ENCODE results near the gene IDUA. TPM values are rescaled to one million over a fixed set of nuclear protein-coding genes. Genes with fewer than 3 reads are reported as not detected.

Gene IDUA
- total and polyA plus RNA-seq, 8 donors, result 8.8 to 278 (median 21.7) TPM

- no peak overlapping the region for H3K27ac ChIP-seq
- no peak for DNase-seq
- peaks cover 7 to 32% (median 29%) of the 10 kb centered on the region in 4 donors for H3K36me3 ChIP-seq
- peaks cover 6 to 44% (median 28%) of the 10 kb centered on the region in 4 donors for H3K4me1 ChIP-seq
- intact Hi-C loops (cut with DNase I; ENCODE audit: low total_unique reads), result no loop called here
- H3K27me3 ChIP-seq, result peaks cover 0 to 48% (median 8%) of the 10 kb centered on the region in 3 donors
- no peak overlapping the region for H3K4me3 ChIP-seq
- no peaks in the 10 kb centered on the region for H3K9me3 ChIP-seq
- TF ChIP-seq CTCF (IDR thresholded peaks at IDR 0.05) (no peak), POLR2AphosphoS5 (IDR thresholded peaks at IDR 0.05) (no peak), POLR2A (IDR thresholded peaks at IDR 0.05) (no peak), EP300 (IDR thresholded peaks at IDR 0.05) (no peak)
- 49 to 61% (median 54%) methylated on average over 4 to 9 of the region's 9 CpGs; no CpG with 5 or more reads in 1 of the 5 donors for WGBS, 5 donors
These were observed 41.0 kb downstream of the IDUA start for GRCh38 chr4:1027915-1028238.

- H3K4me1 ChIP-seq, result peaks cover 9 to 52% (median 35%) of the 10 kb centered on the region in 4 donors
- H3K36me3 ChIP-seq, result peaks cover 7 to 24% (median 23%) of the 10 kb centered on the region in 4 donors
- intact Hi-C loops (cut with DNase I; ENCODE audit: low total_unique reads), result no loop called here
- DNase-seq, result no peak
- no peak for TF ChIP-seq POLR2A (IDR thresholded peaks at IDR 0.05)
- H3K27ac ChIP-seq, result no peak overlapping the region
- no peak overlapping the region for H3K4me3 ChIP-seq
- WGBS, 5 donors, result 65 to 81% (median 76%) methylated on average over 32 to 36 of the region's 36 CpGs
- peaks cover 0 to 53% (median 8%) of the 10 kb centered on the region in 3 donors for H3K27me3 ChIP-seq
- no peaks in the 10 kb centered on the region for H3K9me3 ChIP-seq
These were observed 41.9 kb downstream of the IDUA start for GRCh38 chr4:1028574-1029220.

- Histone ChIP-seq H3K27me3 (peaks cover 0 to 53% (median 8%) of the 10 kb centered on the region in 3 donors), H3K9me3 (no peaks in the 10 kb centered on the region), H3K4me3 (no peak overlapping the region), H3K4me1 (peaks cover 17 to 60% (median 44%) of the 10 kb centered on the region in 4 donors), H3K27ac (peak overlapping the region in 1 of 5 donors; percentile 50), H3K36me3 (peaks cover 7 to 16% (median 14%) of the 10 kb centered on the region in 4 donors)
- 24 to 49% (median 33%) methylated on average over 5 to 17 of the region's 17 CpGs for whole genome bisulfite sequencing, 5 donors
- DNase-seq, result peak; percentile 47 to 78
- TF ChIP-seq POLR2AphosphoS5 (IDR thresholded peaks at IDR 0.05) (no peak), POLR2A (IDR thresholded peaks at IDR 0.05) (no peak), CTCF (IDR thresholded peaks at IDR 0.05) (no peak), EP300 (IDR thresholded peaks at IDR 0.05) (no peak)
- intact Hi-C loops (cut with DNase I; ENCODE audit: low total_unique reads), result no loop called here
These were observed 42.7 kb downstream of the IDUA start for GRCh38 chr4:1029529-1029928.

GRCh38 chr4:1030031-1030430, 43.2 kb downstream of the IDUA start:
- TF ChIP-seq POLR2A (IDR thresholded peaks at IDR 0.05), result no peak
- TF ChIP-seq POLR2AphosphoS5 (IDR thresholded peaks at IDR 0.05), result no peak
- no peak for TF ChIP-seq CTCF (IDR thresholded peaks at IDR 0.05)
- TF ChIP-seq EP300 (IDR thresholded peaks at IDR 0.05), result no peak
- Histone ChIP-seq H3K27me3 (peaks cover 0 to 53% (median 8%) of the 10 kb centered on the region in 3 donors), H3K4me1 (peaks cover 17 to 66% (median 49%) of the 10 kb centered on the region in 4 donors), H3K36me3 (peaks cover 7 to 11% (median 9%) of the 10 kb centered on the region in 4 donors), H3K9me3 (no peaks in the 10 kb centered on the region), H3K4me3 (no peak overlapping the region), H3K27ac (peak overlapping the region in 1 of 5 donors; percentile 50)
- WGBS, 5 donors, result 31 to 54% (median 42%) methylated on average over 6 to 12 of the region's 12 CpGs
- intact Hi-C loops (cut with DNase I; ENCODE audit: low total_unique reads), result no loop called here
- peak; percentile 43 to 51 for DNase-seq

GRCh38 chr4:1030559-1030958, 43.7 kb downstream of the IDUA start:
- intact Hi-C loops (cut with DNase I; ENCODE audit: low total_unique reads), result no loop called here
- peak; percentile 44 to 56 for DNase-seq

More at GRCh38 chr4:1030559-1030958, 43.7 kb downstream of the IDUA start:
- H3K9me3 ChIP-seq, result no peaks in the 10 kb centered on the region
- peaks cover 21 to 71% (median 54%) of the 10 kb centered on the region in 4 donors for H3K4me1 ChIP-seq
- TF ChIP-seq EP300 (IDR thresholded peaks at IDR 0.05), result no peak
- TF ChIP-seq POLR2A (IDR thresholded peaks at IDR 0.05), result no peak
- no peak for TF ChIP-seq CTCF (IDR thresholded peaks at IDR 0.05)
- no peak for TF ChIP-seq POLR2AphosphoS5 (IDR thresholded peaks at IDR 0.05)
- WGBS, 5 donors, result 36 to 60% (median 46%) methylated on average over 11 to 16 of the region's 16 CpGs
- no peak overlapping the region for H3K4me3 ChIP-seq
- peak overlapping the region in 1 of 5 donors; percentile 50 for H3K27ac ChIP-seq
- peaks cover 3 to 5% (median 4%) of the 10 kb centered on the region in 4 donors for H3K36me3 ChIP-seq
- peaks cover 0 to 53% (median 8%) of the 10 kb centered on the region in 3 donors for H3K27me3 ChIP-seq
